Astrocyte of the spinal cord (primary cell): ENCODE data around the gene SH3GLB1.

Experiments
- DNase-seq: peaks from one replicate; pipeline ENCODE4 v3.0.0; 2011; ENCODE audit warnings: low read depth, low spot score
- H3K4me3 ChIP-seq: 2 replicates; pipeline ENCODE4 v1.5.1; 2011; ENCODE audit warnings: low read depth, mild to moderate bottlenecking, low read length, moderate library complexity
- CTCF ChIP-seq: IDR thresholded peaks from 2 replicates; pipeline ENCODE4 v1.5.1; 2012; ENCODE audit warnings: low read depth, mild to moderate bottlenecking, low read length, inconsistent platforms
- in situ Hi-C: cut with HindIII; loops from 2 replicates; pipeline ENCODE4 v1.10.0; 2017; ENCODE audit warnings: low sequenced_read_pairs

SH3GLB1 gene

GRCh38 chr1:86708920-86709319 is 4.5 kb downstream of the SH3GLB1 start:
- no peak for TF ChIP-seq CTCF
- no peak overlapping the region for H3K4me3 ChIP-seq
- in situ Hi-C loops = no loop called here
- peak; percentile 16 for DNase-seq

- TF ChIP-seq CTCF = no peak
- no peak overlapping the region for H3K4me3 ChIP-seq
- in situ Hi-C loops = no loop called here
- DNase-seq = no peak
These were observed 7.9 kb downstream of the SH3GLB1 start for GRCh38 chr1:86712088-86712860.

- in situ Hi-C loops = no loop called here
- DNase-seq = no peak
- no peak for TF ChIP-seq CTCF
- no peak overlapping the region for H3K4me3 ChIP-seq
These were observed 9.1 kb downstream of the SH3GLB1 start for GRCh38 chr1:86713477-86713876.

- DNase-seq = no peak
- H3K4me3 ChIP-seq = no peak overlapping the region
- in situ Hi-C loops = no loop called here
These were observed 9.8 kb downstream of the SH3GLB1 start for GRCh38 chr1:86714159-86714558.

GRCh38 chr1:86714561-86715244 is 10.3 kb downstream of the SH3GLB1 start:
- in situ Hi-C loops = no loop called here
- H3K4me3 ChIP-seq = no peak overlapping the region
- TF ChIP-seq CTCF = no peak
- no peak for DNase-seq

More at GRCh38 chr1:86714159-86714558, 9.8 kb downstream of the SH3GLB1 start:
- no peak for TF ChIP-seq CTCF

- no peak for TF ChIP-seq CTCF
- no peak for DNase-seq
- in situ Hi-C loops = no loop called here
- no peak overlapping the region for H3K4me3 ChIP-seq
These were observed 14.4 kb downstream of the SH3GLB1 start for GRCh38 chr1:86718786-86719185.
